AG04449 (cell line): ENCODE measurements around the gene KIAA2012.

Experiments used
- CTCF ChIA-PET: fragments of 350-600 bp; formaldehyde crosslinking; extraction: SDS; loops from one replicate; lab custom pipeline; 2021; ENCODE audit warnings: antibody characterized with exemption; lab: Yijun Ruan, JAX
- POLR2A ChIA-PET: fragments of 400-600, 350-600 bp; formaldehyde crosslinking; extraction: SDS; loops from one replicate; lab custom pipeline; 2020; ENCODE audit warnings: antibody characterized with exemption, inconsistent platforms; lab: Yijun Ruan, JAX
- DNase-seq: peaks from one replicate; pipeline ENCODE4 v3.0.0-alpha.2; 2010; ENCODE audit warnings: low read depth, low spot score
- H3K4me3 ChIP-seq: 2 replicates; pipeline ENCODE4 v1.5.1; 2011; ENCODE audit warnings: low read depth, mild to moderate bottlenecking, control low read depth, low read length
- TF ChIP-seq, protein P1 (sequence below): IDR thresholded peaks from one replicate; pipeline ENCODE4 v1.5.1; 2011; ENCODE audit warnings: mild to moderate bottlenecking, moderate library complexity, low read length, control low read depth, inconsistent platforms; ENCODE audit not compliant: insufficient read depth; ENCODE audit errors: missing control alignments

The KIAA2012 gene

GRCh38 chr2:202249521-202250253 lies 176.6 kb downstream of the KIAA2012 start:
- no peak for DNase-seq
- no peak overlapping the region for H3K4me3 ChIP-seq
- ChIA-PET POLR2A (no interaction called here), CTCF (no interaction called here)
- TF ChIP-seq, protein P1, sequence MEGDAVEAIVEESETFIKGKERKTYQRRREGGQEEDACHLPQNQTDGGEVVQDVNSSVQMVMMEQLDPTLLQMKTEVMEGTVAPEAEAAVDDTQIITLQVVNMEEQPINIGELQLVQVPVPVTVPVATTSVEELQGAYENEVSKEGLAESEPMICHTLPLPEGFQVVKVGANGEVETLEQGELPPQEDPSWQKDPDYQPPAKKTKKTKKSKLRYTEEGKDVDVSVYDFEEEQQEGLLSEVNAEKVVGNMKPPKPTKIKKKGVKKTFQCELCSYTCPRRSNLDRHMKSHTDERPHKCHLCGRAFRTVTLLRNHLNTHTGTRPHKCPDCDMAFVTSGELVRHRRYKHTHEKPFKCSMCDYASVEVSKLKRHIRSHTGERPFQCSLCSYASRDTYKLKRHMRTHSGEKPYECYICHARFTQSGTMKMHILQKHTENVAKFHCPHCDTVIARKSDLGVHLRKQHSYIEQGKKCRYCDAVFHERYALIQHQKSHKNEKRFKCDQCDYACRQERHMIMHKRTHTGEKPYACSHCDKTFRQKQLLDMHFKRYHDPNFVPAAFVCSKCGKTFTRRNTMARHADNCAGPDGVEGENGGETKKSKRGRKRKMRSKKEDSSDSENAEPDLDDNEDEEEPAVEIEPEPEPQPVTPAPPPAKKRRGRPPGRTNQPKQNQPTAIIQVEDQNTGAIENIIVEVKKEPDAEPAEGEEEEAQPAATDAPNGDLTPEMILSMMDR = no peak

DNA sequence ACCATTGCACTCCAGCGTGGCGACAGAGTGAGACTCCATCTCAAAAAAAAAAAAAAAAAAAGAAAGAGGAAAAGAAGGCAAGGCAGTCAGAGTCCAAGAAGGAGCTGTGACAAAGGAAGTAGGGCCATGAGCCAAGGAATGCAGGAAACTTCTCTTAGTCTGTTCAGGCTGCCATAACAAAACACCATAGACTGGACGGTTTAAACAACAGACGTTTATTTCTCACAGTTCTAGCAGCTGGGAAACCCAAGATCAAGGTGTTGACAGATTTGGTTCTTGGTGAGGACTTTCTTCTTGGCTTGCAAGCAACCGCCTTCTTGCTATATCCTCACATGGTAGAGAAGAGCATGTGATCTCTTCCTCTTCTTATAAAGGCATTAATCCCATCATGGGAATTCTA lies 178.4 kb downstream of the KIAA2012 start:
- no peak for DNase-seq
- TF ChIP-seq, protein P1 = no peak
- ChIA-PET CTCF (no interaction called here), POLR2A (no interaction called here)
- H3K4me3 ChIP-seq = no peak overlapping the region
